SIG-M5 treated with dmso at 0.1 percent for 504 hours (cell line): ENCODE results near the gene SPNS2.

ENCODE experiments used
- DNase-seq: peaks from one replicate; lab custom pipeline; 2025; ENCODE audit not compliant: unreplicated experiment; lab: John Stamatoyannopoulos, UW

SPNS2 gene

GRCh38 chr17:4584917-4585637 lies 86.4 kb downstream of the SPNS2 start:
- no peak for DNase-seq

GRCh38 chr17:4585638-4585994 lies 86.9 kb downstream of the SPNS2 start:
- DNase-seq = no peak

DNA sequence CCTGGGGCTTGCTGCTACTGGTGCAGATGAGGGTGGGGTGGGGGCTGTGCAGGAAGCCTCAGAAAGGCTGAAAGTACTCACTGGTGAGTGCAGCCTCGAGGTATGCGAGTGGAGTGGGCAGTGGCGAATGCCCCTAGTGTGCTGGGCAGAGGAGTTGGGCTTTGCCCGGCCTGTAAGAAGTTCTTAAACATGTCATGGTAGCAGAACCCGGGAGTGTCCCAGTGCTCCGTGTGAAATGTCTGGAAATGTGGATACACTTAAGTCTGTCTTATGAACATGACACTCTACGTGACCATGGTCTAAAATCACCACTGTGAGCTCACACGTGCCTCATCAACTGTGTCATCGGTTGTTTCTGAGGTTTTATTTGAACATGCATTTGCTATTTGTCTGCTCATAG lies 87.4 kb downstream of the SPNS2 start:
- DNase-seq = no peak

DNA sequence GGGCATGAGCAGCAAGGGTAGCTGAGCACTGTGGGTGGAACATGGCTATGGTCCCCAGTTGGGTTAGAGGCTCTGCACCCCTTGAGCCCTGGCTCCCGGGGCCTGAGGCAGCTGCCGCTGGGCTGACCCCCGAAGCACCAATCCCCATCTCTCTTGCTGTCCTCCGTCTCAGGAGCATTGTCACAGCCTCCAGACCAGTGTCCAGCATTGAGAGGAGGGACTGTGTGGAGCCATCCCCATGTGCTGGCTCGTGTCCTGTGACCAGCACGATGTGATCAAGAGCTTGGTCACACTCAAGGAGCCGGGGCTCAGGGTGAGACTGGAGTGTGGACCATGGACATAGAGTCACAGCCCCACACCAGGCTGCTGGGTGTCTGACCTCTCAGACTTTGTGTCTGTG lies 88.5 kb downstream of the SPNS2 start:
- no peak for DNase-seq

DNA sequence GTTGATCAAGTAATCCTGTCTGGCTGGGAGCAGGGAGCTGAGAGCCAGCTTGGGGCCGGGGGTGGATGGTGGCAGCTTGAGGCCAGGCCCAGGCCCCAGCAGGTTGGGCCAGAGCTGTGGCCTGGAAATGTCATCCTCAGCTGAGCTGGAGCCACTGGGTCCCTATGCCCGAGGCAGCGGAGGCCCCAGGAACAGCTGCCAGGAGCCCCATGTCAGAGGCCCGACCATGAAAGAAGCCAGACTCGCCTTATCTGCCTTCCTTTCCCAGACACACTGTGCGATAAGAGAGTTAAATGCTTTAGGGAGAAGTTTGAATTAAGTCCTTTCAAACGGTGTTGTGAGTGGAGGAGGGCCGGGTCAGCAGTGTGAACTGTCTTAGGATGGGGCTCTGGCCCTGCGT lies 89.1 kb downstream of the SPNS2 start:
- DNase-seq = no peak

DNA sequence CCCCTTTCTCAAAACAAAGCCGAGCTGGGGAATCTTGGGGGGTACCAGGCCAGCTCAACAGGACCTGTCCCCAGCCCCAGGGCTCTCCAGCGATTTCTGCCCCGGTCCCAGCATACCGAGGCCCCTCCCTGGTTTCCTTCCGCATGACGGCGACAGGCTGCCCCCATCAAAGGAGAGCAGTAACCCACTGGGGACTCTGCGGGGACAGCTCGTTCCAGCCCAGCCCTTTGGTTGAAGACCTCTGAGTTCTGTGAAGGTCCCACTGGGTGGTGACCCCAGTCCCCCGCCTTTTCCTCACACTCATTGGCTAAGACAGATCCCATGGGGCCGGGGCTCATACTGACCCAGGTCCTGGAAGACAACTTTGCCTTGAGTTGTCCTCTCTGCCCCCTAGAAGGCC lies 89.7 kb downstream of the SPNS2 start:
- no peak for DNase-seq
